ENCODE results near the gene OR6A2.

The OR6A2 gene

GRCh38 chr11:6794639-6795038, 4.8 kb downstream of the OR6A2 start:
- Histone ChIP-seq H3K9ac (ENCODE audit: insufficient read length, low read depth) (no peak overlapping the region), H3K27me3 (ENCODE audit: insufficient read depth, insufficient read length) (no peaks in the 10 kb centered on the region), H3K9me3 (ENCODE audit: insufficient read depth, low read length) (peaks cover 3% of the 10 kb centered on the region; the same call in 1 of the 2 replicates), H3K4me3 (ENCODE audit: insufficient read length, low read depth) (no peak overlapping the region), H3K36me3 (ENCODE audit: insufficient read depth, insufficient read length, low read length) (no peaks in the 10 kb centered on the region), H3K4me1 (ENCODE audit: insufficient read depth, insufficient read length) (no peaks in the 10 kb centered on the region)
- no peak for DNase-seq (ENCODE audit: low read depth, low spot score)
- TF ChIP-seq SUZ12 (IDR thresholded peaks at IDR 0.05; ENCODE audit: extremely low read depth, insufficient read depth, insufficient read length) (no peak), YY1 (IDR thresholded peaks at IDR 0.05; ENCODE audit: insufficient read depth, insufficient read length) (no peak), ZNF274 (IDR thresholded peaks at IDR 0.05; ENCODE audit: low read depth, low read length) (no peak)

GRCh38 chr11:6790546-6790945, 8.9 kb downstream of the OR6A2 start:
- Histone ChIP-seq H3K27me3 (ENCODE audit: insufficient read depth, insufficient read length) (no peaks in the 10 kb centered on the region), H3K4me3 (ENCODE audit: insufficient read length, low read depth) (no peak overlapping the region), H3K36me3 (ENCODE audit: insufficient read depth, insufficient read length, low read length) (no peaks in the 10 kb centered on the region), H3K9me3 (ENCODE audit: insufficient read depth, low read length) (no peaks in the 10 kb centered on the region), H3K4me1 (ENCODE audit: insufficient read depth, insufficient read length) (no peaks in the 10 kb centered on the region), H3K9ac (ENCODE audit: insufficient read length, low read depth) (no peak overlapping the region)
- no peak for TF ChIP-seq ZNF274 (IDR thresholded peaks at IDR 0.05; ENCODE audit: low read depth, low read length)
- TF ChIP-seq YY1 (IDR thresholded peaks at IDR 0.05; ENCODE audit: insufficient read depth, insufficient read length), result no peak
- no peak for TF ChIP-seq SUZ12 (IDR thresholded peaks at IDR 0.05; ENCODE audit: extremely low read depth, insufficient read depth, insufficient read length)
- no peak for DNase-seq (ENCODE audit: low read depth, low spot score)

DNA sequence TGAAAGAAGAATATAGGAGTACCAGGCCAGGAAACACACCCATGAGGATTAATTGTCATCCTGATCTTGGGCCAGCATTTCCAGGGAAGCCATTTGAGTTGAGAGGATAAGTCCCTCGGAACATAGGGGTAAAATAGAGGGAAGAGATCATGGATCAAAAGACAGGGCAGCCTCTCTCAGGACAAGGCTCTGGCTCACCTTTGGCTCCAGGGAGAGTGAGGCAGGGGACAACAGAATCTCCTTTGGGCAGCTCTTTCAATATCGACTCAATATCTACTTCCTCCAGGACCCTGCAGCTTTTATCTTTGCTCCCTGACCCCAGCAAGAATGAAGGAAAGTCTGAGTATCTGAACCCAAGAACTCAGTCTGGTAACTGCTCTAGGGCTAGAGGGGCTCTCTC, 16.8 kb downstream of the OR6A2 start, which contains the start of gene OR2AG1:
TSS of gene OR2AG1 (plus strand) at position 301 of the 400 bp plus-strand sequence. CDS start 2,018 bp downstream, outside the sequence.
- no peaks in the 10 kb centered on the region for H3K36me3 ChIP-seq (ENCODE audit: insufficient read depth, insufficient read length, low read length)
- H3K27me3 ChIP-seq (ENCODE audit: insufficient read depth, insufficient read length), result no peaks in the 10 kb centered on the region
- DNase-seq (ENCODE audit: low read depth, low spot score), result no peak
- no peak within 1 kb of the TSS for H3K9ac ChIP-seq (ENCODE audit: insufficient read length, low read depth)
- H3K4me1 ChIP-seq (ENCODE audit: insufficient read depth, insufficient read length), result no peaks in the 10 kb centered on the region
- H3K4me3 ChIP-seq (ENCODE audit: insufficient read length, low read depth), result no peak within 1 kb of the TSS
- no peaks in the 10 kb centered on the region for H3K9me3 ChIP-seq (ENCODE audit: insufficient read depth, low read length)
- TF ChIP-seq SUZ12 (IDR thresholded peaks at IDR 0.05; ENCODE audit: extremely low read depth, insufficient read depth, insufficient read length) (no peak), ZNF274 (IDR thresholded peaks at IDR 0.05; ENCODE audit: low read depth, low read length) (no peak), YY1 (IDR thresholded peaks at IDR 0.05; ENCODE audit: insufficient read depth, insufficient read length) (no peak)

- TF ChIP-seq ZNF274 (IDR thresholded peaks at IDR 0.05; ENCODE audit: low read depth, low read length) (no peak), YY1 (IDR thresholded peaks at IDR 0.05; ENCODE audit: insufficient read depth, insufficient read length) (no peak), SUZ12 (IDR thresholded peaks at IDR 0.05; ENCODE audit: extremely low read depth, insufficient read depth, insufficient read length) (no peak)
- DNase-seq (ENCODE audit: low read depth, low spot score), result no peak
These were observed 18.7 kb downstream of the OR6A2 start for GRCh38 chr11:6780829-6781228.

GRCh38 chr11:6778518-6778917, 21.0 kb downstream of the OR6A2 start:
- H3K27me3 ChIP-seq (ENCODE audit: insufficient read depth, insufficient read length), result no peaks in the 10 kb centered on the region
- no peak for DNase-seq (ENCODE audit: low read depth, low spot score)
- no peaks in the 10 kb centered on the region for H3K4me1 ChIP-seq (ENCODE audit: insufficient read depth, insufficient read length)
- no peaks in the 10 kb centered on the region for H3K36me3 ChIP-seq (ENCODE audit: insufficient read depth, insufficient read length, low read length)
- no peak overlapping the region for H3K4me3 ChIP-seq (ENCODE audit: insufficient read length, low read depth)
- H3K9ac ChIP-seq (ENCODE audit: insufficient read length, low read depth), result no peak overlapping the region
- TF ChIP-seq YY1 (IDR thresholded peaks at IDR 0.05; ENCODE audit: insufficient read depth, insufficient read length) (no peak), SUZ12 (IDR thresholded peaks at IDR 0.05; ENCODE audit: extremely low read depth, insufficient read depth, insufficient read length) (no peak), ZNF274 (IDR thresholded peaks at IDR 0.05; ENCODE audit: low read depth, low read length) (no peak)
- H3K9me3 ChIP-seq (ENCODE audit: insufficient read depth, low read length), result no peaks in the 10 kb centered on the region

More at GRCh38 chr11:6780829-6781228, 18.7 kb downstream of the OR6A2 start:
- H3K9ac ChIP-seq (ENCODE audit: insufficient read length, low read depth), result no peak overlapping the region
- no peak overlapping the region for H3K4me3 ChIP-seq (ENCODE audit: insufficient read length, low read depth)
- no peaks in the 10 kb centered on the region for H3K9me3 ChIP-seq (ENCODE audit: insufficient read depth, low read length)
- H3K27me3 ChIP-seq (ENCODE audit: insufficient read depth, insufficient read length), result no peaks in the 10 kb centered on the region
- H3K36me3 ChIP-seq (ENCODE audit: insufficient read depth, insufficient read length, low read length), result no peaks in the 10 kb centered on the region
- H3K4me1 ChIP-seq (ENCODE audit: insufficient read depth, insufficient read length), result no peaks in the 10 kb centered on the region

- H3K9me3 ChIP-seq (ENCODE audit: insufficient read depth, low read length), result no peaks in the 10 kb centered on the region
- no peak within 1 kb of the TSS for H3K4me3 ChIP-seq (ENCODE audit: insufficient read length, low read depth)
- no peaks in the 10 kb centered on the region for H3K4me1 ChIP-seq (ENCODE audit: insufficient read depth, insufficient read length)
- TF ChIP-seq SUZ12 (IDR thresholded peaks at IDR 0.05; ENCODE audit: extremely low read depth, insufficient read depth, insufficient read length) (no peak), ZNF274 (IDR thresholded peaks at IDR 0.05; ENCODE audit: low read depth, low read length) (no peak), YY1 (IDR thresholded peaks at IDR 0.05; ENCODE audit: insufficient read depth, insufficient read length) (no peak)
- H3K27me3 ChIP-seq (ENCODE audit: insufficient read depth, insufficient read length), result no peaks in the 10 kb centered on the region
- DNase-seq (ENCODE audit: low read depth, low spot score), result no peak
- H3K36me3 ChIP-seq (ENCODE audit: insufficient read depth, insufficient read length, low read length), result no peaks in the 10 kb centered on the region
- H3K9ac ChIP-seq (ENCODE audit: insufficient read length, low read depth), result no peak within 1 kb of the TSS
These were observed 27.3 kb downstream of the OR6A2 start, which contains the start of gene OR2AG2 for GRCh38 chr11:6771926-6772893. OR2AG2 (minus strand) TSS chr11:6771976; CDS start chr11:6768957, 3,019 bp downstream.

GRCh38 chr11:6757373-6757967, 42.0 kb downstream of the OR6A2 start:
- Histone ChIP-seq H3K4me1 (ENCODE audit: insufficient read depth, insufficient read length) (no peaks in the 10 kb centered on the region), H3K27me3 (ENCODE audit: insufficient read depth, insufficient read length) (no peaks in the 10 kb centered on the region), H3K9ac (ENCODE audit: insufficient read length, low read depth) (no peak overlapping the region), H3K9me3 (ENCODE audit: insufficient read depth, low read length) (no peaks in the 10 kb centered on the region), H3K36me3 (ENCODE audit: insufficient read depth, insufficient read length, low read length) (no peaks in the 10 kb centered on the region), H3K4me3 (ENCODE audit: insufficient read length, low read depth) (no peak overlapping the region)
- peak; percentile 58 for DNase-seq (ENCODE audit: low read depth, low spot score)
- TF ChIP-seq ZNF274 (IDR thresholded peaks at IDR 0.05; ENCODE audit: low read depth, low read length) (no peak), SUZ12 (IDR thresholded peaks at IDR 0.05; ENCODE audit: extremely low read depth, insufficient read depth, insufficient read length) (no peak), YY1 (IDR thresholded peaks at IDR 0.05; ENCODE audit: insufficient read depth, insufficient read length) (no peak)
